ENCODE measurements around the gene PON3. TPM values are rescaled to one million over a fixed set of nuclear protein-coding genes. Genes with fewer than 3 reads are reported as not detected.
"Not testable (repeated sequence)": the region's sequence is repeated elsewhere in the genome, so short reads cannot be mapped to it uniquely, and the experiment has no call there.

PON3 gene
- total RNA-seq, 1 experiment from 2014 or later: not detected

DNA sequence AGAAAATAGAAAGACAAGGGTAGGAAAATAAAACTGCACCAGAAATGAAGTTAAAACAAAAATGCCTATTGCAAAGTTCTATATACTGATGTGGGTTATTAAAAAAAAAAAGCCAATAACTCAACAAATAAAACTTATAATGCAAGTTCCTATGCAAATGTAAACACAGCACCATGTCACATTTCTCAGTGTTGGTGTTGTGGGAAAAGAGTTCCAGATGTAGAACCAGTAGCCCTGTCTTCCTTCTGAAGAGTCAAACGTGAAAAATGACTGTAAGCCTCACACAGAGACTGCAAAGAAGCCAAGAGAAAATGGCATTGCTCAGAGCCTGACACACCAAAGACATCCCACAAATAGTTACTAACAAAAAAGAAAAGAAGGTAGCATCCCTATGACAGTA is 28.5 kb upstream of the PON3 start:
- Histone ChIP-seq H3K36me3 (no peaks in the 10 kb centered on the region; the same call in 1 of the 2 replicates), H3K9me3 (no peaks in the 10 kb centered on the region), H3K4me3 (no peak overlapping the region), H3K27me3 (no peaks in the 10 kb centered on the region)
- no peak for DNase-seq

DNA sequence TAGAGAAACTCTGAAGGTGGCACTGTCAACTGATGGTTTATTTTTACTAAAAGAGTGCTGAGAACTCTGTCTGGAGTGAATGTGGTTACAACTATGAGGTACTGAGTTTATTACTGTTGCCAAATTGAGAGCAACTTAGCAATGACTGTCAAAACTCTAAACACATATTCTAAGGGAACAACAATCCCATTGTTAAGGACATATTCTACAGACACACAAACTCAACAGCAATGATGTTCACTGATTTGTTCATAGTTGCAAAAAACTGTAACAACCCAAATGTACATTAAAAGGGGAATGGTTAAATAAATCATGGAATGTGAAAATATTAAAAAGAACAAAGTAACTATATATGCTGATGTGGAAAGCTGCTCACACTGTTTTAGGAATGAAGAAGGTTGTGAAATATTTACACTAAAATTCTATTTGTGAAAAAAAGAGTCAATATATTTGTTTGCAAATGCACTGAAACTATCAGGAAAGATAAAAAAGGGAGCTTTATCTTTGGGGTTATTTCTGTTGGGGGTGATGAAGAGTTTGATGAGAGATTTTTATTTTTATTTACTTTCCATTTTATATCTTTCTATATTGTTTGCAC is 25.8 kb upstream of the PON3 start:
- Histone ChIP-seq H3K4me3 (no peak overlapping the region), H3K9me3 (no peaks in the 10 kb centered on the region), H3K36me3 (no peaks in the 10 kb centered on the region; the same call in 1 of the 2 replicates), H3K27me3 (no peaks in the 10 kb centered on the region)
- DNase-seq: no peak

DNA sequence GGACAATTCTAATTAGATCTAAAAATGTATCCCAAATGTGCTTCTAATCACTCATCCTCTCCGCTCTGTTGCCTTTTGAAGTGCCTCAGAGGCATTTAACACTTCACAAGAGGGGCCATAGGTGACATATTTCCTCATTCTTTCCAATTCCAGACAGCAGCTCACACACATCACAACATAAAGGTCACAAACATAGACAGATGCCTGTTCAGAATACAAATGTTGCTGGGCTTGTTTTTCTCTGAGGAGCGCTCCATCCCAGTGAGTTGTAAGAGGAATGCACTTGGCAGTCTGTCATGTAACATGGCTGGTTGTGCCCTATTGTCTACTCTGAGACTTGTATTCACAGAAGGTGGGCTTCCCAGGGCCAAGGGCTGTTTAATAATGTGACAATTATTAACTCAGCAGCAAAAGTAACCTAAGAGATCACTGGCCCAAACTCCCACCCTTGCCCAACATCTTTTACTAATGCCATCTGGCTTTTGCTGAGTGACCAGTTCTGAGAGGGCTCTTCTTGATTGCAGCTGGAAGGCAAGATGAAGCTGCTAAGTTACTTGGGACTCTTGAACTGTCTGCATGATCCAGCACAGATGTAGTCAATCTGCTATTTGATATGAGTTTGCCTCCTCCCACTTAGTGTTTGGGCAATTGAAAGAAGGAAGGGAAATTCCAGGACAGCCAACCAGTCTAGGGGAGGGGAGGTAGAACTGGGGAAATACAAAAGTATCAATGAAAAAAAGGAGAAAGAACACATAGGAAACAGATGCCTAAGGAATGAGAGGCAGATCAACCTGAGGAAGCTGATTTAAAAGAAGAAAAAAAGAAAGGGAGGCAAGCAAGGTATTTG is 25.0 kb upstream of the PON3 start:
- no peaks in the 10 kb centered on the region for H3K9me3 ChIP-seq
- DNase-seq: no peak
- no peak overlapping the region for H3K4me3 ChIP-seq
- H3K27me3 ChIP-seq: no peaks in the 10 kb centered on the region
- no peaks in the 10 kb centered on the region; the same call in 1 of the 2 replicates for H3K36me3 ChIP-seq

DNA sequence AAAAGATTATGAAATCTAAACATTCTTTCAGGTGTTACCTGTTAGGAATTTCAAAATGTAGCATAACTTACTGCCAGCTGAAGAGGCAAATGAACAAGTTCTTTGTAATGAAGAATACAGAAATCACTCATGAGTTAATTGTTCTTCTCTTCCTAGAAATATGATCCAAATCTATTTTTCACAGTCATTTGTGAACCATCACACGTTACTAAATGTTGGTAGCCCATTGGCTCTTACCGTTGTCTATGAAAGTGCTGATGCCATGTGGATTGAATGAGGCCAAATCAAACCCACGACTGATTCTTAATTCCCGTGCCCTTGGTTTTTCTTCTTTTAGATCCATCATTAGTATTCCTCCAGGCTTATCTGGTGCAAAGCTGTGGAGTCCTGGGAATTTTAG is 15.9 kb upstream of the PON3 start:
- H3K9me3 ChIP-seq: no peaks in the 10 kb centered on the region
- peaks cover 8% of the 10 kb centered on the region for H3K36me3 ChIP-seq
- H3K4me3 ChIP-seq: no peak overlapping the region
- H3K27me3 ChIP-seq: no peaks in the 10 kb centered on the region
- DNase-seq: no peak

DNA sequence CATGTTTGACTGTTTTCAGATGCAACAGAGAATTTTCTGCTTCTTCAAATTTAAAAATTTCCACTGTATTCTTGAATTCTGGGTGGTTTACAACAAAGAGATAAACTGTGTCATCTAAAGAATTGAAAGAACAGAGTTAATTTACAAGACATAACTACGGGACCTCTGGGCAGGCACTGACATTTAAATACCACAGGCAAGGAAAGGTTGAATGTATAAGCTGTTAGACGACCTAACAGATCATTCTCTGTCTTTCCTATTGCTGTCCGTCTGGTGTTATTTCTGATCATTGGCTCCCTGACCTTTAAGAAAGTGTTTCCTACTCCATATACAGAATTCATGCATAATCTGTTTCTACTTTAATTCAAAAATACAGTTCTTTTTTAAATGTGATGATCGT is 15.5 kb upstream of the PON3 start:
- Histone ChIP-seq H3K27me3 (no peaks in the 10 kb centered on the region), H3K4me3 (no peak overlapping the region), H3K36me3 (peaks cover 8% of the 10 kb centered on the region)

DNA sequence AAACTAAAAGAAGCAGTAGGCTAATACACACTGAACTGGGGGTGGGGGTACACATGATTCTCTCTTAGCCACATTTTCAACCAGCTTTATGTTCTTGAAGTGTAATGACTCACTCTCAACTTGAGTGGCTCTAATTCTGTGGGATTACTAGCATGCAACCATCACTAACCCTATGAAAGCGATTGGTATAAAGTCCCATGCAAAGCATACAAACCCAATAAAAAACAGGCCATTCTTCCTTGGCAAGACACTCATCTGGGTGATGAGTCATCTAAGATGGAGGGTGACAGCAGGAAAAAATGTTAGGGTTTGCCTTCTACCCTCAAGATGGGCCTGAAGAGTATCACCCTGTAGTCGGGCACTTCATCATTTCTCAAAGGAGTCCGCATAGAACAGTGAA is 14.9 kb upstream of the PON3 start:
- Histone ChIP-seq H3K36me3 (peaks cover 8% of the 10 kb centered on the region), H3K9me3 (no peaks in the 10 kb centered on the region), H3K4me3 (no peak overlapping the region), H3K27me3 (no peaks in the 10 kb centered on the region)
- DNase-seq: no peak

More for the DNA sequence above, 15.5 kb upstream of the PON3 start:
- no peak for DNase-seq
- H3K9me3 ChIP-seq: no peaks in the 10 kb centered on the region

DNA sequence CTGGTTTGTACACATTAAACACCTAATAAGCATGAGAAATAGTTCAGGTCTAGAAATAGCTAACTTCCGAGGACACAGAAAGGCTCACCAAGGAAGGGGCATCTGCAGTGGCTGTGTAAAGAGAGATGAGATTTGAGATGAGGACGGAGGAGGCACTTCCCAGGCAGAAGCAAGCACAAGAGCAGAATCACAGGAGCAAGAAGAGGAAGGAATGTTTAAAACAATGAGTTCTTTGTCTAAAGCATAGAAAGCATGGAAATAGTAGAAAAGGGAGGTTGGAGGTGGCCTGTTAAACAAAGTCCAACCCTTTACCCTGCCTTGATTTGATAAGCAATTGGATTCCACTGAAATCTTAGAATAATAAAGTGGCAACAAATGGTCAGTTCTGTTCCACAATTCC is 11.6 kb upstream of the PON3 start:
- no peak overlapping the region for H3K4me3 ChIP-seq
- no peaks in the 10 kb centered on the region for H3K27me3 ChIP-seq
- no peak for DNase-seq
- no peaks in the 10 kb centered on the region for H3K9me3 ChIP-seq
- H3K36me3 ChIP-seq: peaks cover 19% of the 10 kb centered on the region

DNA sequence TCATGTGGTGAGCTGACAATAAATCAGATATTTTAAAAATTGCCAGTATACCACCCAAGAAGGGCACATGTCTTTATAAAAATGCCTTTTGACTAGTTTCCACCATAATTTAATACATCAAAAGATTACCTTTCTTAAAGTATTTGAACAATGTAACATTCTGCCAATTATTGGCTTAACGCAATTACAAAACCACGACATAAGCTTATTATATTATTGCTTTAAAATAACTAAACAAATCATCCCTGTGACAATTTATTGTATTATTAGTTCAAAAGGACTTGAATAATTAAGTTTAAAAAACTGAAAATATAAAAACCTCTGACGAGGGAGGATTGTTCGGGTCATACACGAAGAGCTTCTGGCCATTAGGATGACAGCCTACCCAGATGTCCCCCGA is 9.6 kb upstream of the PON3 start:
- peaks cover 16% of the 10 kb centered on the region; the same call in 1 of the 2 replicates for H3K36me3 ChIP-seq
- no peaks in the 10 kb centered on the region for H3K27me3 ChIP-seq
- no peak overlapping the region for H3K4me3 ChIP-seq
- no peaks in the 10 kb centered on the region for H3K9me3 ChIP-seq
- DNase-seq: no peak

DNA sequence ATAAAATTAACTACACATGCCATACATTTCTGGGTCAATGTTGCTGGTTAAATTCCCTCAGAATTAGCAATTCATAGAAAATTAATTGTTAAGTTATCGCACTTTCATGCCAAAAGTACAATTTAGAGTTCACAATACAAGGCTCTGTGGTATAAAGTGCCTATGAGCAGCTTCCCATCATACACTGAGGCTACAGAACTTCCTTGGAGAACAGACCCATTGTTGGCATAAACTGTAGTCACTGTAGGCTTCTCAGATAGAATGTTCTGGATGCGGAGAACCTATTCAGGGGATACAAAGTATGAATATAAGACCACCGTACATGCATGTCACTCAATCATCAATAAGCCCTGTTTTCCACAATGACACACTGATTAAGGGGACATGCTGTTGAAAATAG is 9.0 kb upstream of the PON3 start:
- Histone ChIP-seq H3K9me3 (no peaks in the 10 kb centered on the region), H3K27me3 (no peaks in the 10 kb centered on the region), H3K36me3 (peaks cover 14% of the 10 kb centered on the region; the same call in 1 of the 2 replicates), H3K4me3 (no peak overlapping the region)
- DNase-seq: no peak

DNA sequence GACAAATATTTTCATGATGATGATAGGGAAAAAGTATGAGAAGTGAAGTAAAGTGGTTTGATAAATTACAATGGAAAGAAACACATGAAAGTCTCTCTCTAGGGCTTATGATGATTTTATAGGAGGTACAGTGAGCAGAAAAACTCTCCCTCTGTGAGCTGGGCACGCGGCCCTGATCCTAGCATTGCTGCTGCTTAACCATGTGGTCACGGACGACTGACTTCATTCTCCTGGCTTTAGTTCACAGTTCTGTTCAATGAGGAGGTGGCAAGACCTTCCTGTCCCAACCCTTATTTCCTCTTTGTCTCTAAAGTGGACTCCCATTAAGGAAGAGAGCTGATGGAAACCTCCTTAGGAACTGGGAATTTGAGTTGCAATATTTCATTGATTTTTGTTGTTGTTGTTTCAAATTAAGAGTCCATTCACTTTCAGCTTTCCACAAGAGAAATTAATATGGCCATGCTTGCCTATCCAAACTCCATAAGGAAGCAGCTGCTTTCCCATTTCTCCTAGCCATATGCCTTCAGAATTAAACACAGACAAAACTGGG is 8.2 kb upstream of the PON3 start:
- Histone ChIP-seq H3K4me3 (no peak overlapping the region), H3K27me3 (no peaks in the 10 kb centered on the region), H3K9me3 (no peaks in the 10 kb centered on the region), H3K36me3 (peaks cover 11% of the 10 kb centered on the region; the same call in 1 of the 2 replicates)
- no peak for DNase-seq

DNA sequence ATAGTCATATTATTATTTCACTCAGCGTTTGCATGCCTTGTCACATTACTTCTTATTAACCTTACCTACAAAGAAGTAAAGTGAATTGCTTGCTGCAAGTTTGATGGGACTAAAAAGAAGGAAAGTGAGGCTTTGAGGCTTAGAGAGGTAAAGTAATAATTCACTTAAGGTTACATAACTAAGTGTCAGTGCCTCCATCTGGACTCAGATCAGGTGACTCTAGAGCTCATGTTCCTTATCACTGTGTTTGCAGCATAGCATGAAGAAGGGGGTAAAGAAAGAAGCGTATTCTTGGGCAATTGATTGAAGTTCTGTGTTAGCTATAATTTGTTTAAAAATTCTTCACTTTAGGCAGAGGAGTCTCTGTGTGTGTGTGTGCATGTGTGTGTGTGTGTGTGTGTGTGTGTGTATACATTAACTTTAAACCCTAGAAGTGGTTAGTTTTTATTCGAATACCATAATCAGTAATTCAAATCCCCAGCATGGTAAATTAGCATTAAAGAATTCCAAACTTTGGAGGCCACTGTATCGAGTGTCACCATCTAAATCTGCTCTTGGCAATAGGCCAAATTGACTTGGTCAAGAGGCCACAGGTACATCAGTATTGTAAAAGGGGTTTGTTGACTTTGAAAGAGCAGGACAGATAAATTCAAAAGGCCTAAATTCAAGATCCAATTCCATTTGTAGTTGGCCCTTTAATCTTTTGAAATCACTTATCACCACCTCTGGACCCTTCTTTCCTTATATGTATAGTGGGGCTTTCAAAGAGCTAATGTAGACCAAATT is 2.2 kb upstream of the PON3 start:
- Histone ChIP-seq H3K27me3 (no peaks in the 10 kb centered on the region), H3K36me3 (no peaks in the 10 kb centered on the region), H3K9me3 (no peaks in the 10 kb centered on the region), H3K4me3 (no peak overlapping the region)
- no peak for DNase-seq

DNA sequence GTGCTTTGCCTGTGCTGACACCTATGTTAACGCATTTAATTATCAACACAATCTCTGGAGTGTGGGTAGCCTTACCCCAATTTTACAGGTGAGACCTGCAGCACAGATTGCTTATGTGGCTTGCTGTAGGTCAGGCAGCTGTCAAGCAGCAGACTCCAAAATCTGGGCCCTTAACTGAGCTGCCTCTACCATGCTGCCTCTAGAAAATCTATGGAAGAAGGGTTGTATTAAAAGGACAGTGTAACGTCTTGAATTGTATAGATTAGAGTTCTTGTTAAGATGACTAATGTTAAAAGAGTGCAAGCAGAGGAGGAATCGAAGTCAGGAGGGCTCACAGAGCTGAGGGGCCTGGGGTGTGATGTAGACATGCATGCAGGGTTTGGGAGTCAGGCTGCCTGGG is 1.2 kb upstream of the PON3 start:
- H3K4me3 ChIP-seq: no peak overlapping the region
- H3K9me3 ChIP-seq: no peaks in the 10 kb centered on the region
- H3K27me3 ChIP-seq: no peaks in the 10 kb centered on the region
- no peak for DNase-seq
- H3K36me3 ChIP-seq: no peaks in the 10 kb centered on the region

DNA sequence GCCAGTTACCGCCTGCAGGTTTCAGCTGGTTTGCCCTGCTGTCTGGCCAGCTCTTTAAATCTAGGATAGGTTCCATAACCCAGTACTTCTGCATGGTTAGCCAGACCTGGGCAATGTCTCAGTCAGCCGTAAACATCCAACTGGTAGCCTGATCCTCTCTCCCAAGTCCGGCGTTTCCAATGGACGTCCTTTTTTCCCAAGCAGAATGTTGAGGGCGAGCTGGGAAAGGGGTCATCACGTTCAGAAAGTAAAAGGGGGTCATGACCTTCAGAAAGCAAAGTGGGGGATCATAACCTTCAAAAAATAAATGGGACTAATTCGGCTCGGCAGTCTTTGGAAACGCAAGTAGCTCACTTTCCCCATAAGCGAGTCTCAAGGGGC is 430 bp downstream of the PON3 start:
- Histone ChIP-seq H3K9me3 (no peaks in the 10 kb centered on the region), H3K4me3 (no peak overlapping the region), H3K27me3 (no peaks in the 10 kb centered on the region), H3K36me3 (no peaks in the 10 kb centered on the region)
- no peak for DNase-seq

DNA sequence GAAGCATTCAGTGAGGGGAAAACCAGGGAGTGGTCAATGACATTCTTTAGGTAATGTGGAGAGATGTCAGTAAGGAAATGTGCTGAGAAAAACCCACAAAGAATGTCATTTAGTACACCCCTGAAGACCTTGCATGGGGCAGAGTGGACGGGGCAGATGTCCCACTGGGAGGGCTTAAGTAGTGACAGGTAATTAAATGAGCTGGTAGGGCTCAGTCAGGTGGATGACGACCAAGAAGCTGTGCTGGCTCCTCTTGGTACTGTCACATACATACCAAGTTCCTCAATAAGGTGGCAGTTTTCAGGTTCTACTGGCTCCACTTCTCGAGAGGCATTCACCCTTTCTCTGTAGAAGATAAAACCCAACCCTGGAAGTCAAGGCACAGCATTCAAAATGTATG is 1.8 kb downstream of the PON3 start:
- Histone ChIP-seq H3K27me3 (no peaks in the 10 kb centered on the region), H3K36me3 (no peaks in the 10 kb centered on the region), H3K9me3 (no peaks in the 10 kb centered on the region), H3K4me3 (no peak overlapping the region)
- no peak for DNase-seq

DNA sequence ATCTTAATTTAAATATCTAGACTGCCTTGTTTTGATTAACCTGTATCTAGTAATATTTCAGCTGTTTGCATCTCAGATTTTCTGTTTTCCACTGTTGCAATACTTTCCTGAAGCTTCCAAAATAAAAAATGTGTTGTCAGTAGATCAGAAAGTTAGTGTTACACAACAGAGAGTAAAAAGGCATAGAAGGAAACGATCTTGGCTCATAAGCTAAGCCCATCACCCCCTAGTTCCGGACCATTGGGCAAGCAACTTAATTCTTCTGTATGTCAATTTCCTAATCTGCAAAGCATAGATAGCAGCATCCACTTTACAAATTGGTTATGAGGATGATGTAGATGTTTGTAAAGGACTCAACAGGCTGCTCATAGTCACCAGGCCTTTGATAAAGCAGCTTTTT is 4.4 kb downstream of the PON3 start:
- H3K27me3 ChIP-seq: no peaks in the 10 kb centered on the region
- no peak for DNase-seq
- H3K4me3 ChIP-seq: no peak overlapping the region
- no peaks in the 10 kb centered on the region for H3K36me3 ChIP-seq
- no peaks in the 10 kb centered on the region for H3K9me3 ChIP-seq

DNA sequence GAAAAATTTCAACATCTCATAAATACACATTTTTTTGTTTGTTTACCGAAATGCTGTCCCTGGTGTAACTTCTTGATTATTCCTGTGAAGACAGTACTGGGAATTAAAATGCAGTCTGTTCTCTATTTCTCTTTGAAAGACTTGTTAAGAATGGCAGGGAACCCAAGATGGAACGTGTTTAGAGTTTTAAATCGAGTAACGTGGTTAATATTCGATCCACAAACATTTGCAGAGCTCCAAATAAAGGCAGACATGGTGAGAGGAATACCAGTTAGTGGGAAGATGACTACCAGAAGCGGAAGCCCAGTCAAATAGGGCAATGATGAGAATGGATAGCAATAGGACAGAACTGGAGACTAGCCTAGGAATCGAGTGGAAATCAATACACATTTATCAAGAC is 6.7 kb downstream of the PON3 start:
- H3K4me3 ChIP-seq: no peak overlapping the region
- no peak for DNase-seq
- no peaks in the 10 kb centered on the region for H3K36me3 ChIP-seq
- no peaks in the 10 kb centered on the region for H3K27me3 ChIP-seq
- no peaks in the 10 kb centered on the region for H3K9me3 ChIP-seq

DNA sequence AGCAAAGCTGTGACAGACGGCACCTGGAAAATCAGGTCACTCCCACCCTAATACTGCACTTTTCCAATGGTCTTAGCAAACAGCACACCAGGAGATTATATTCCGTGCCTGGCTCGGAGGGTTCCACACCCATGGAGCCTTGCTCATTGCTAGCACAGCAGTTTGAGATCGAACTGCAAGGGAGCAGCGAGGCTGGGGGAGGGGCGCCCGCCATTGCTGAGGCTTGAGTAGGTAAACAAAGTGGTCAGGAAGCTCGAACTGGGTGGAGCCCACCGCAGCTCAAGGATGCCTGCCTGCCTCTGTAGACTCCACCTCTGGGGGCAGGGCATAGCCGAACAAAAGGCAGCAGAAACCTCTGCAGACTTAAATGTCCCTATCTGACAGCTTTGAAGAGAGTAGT is 16.7 kb downstream of the PON3 start:
- not testable (repeated sequence) for H3K27me3 ChIP-seq, DNase-seq, H3K9me3 ChIP-seq, H3K36me3 ChIP-seq, H3K4me3 ChIP-seq
